CD4-positive, alpha-beta T cell treated with Interleukin-17A for 4 hours (primary cell): ENCODE results near the gene NLGN2.

ENCODE experiments used
- DNase-seq: peaks from one replicate; pipeline ENCODE4 v3.0.0-alpha.2; 2020; ENCODE audit warnings: mixed read lengths

The NLGN2 gene

DNA sequence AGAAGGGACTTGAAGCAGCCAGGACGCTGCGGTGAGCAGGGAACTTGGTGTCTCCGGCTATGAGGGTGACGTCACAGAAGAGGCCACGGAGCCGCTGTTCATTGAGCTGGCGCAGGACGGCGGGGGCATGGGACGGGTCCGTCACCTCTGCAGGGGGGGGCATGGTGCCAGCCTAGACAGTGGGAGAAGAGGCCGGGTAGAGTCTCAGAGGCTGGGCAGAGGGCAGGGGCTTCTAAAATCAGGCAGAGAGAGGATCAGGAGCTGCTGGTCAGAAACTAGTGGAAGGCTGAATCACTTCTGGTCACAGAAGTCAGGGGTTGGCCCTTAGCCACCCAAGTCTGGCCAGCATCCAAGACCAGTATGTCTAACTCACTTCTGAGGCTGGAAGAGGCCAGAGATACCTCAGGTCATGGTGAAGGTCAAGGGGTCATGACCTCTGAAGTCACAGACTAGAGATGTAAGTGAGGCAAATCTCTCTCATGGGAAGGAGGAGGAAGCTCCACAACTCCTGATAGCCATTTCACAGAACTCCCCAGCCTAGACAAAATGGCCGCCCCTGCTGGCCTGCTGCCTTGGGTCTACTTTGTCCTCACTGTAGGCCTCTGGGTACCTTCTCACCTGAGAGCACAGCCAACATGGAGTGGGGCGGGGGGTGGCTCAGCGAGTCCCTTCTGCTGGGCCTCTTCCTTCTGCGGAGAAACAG, 59.1 kb downstream of the NLGN2 start:
- no peak for DNase-seq

DNA sequence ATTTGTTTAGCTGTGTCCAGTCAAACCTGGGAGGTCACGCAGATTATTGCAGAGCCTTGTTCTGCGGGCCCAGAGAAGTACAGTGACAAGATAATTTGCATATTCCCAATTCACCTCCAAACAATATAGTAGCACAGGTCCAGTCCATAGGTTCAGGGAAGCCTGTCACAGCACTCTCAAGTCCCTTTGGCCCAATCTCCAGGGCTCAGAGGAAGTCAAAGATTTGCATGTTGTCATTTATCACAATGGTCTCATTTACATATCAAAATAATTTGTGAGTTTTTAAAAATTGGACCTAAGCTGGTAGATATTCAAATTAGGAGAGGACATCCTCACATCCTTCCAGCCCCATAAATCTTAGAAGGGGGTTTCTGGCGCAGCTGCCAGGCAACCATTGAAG, 59.9 kb downstream of the NLGN2 start:
- DNase-seq = no peak

- no peak for DNase-seq
Observed at GRCh38 chr17:7468290-7468689, 60.6 kb downstream of the NLGN2 start.

GRCh38 chr17:7468804-7469389, 61.3 kb downstream of the NLGN2 start:
- DNase-seq = no peak
